ENCODE results near the gene COG8.

DNA sequence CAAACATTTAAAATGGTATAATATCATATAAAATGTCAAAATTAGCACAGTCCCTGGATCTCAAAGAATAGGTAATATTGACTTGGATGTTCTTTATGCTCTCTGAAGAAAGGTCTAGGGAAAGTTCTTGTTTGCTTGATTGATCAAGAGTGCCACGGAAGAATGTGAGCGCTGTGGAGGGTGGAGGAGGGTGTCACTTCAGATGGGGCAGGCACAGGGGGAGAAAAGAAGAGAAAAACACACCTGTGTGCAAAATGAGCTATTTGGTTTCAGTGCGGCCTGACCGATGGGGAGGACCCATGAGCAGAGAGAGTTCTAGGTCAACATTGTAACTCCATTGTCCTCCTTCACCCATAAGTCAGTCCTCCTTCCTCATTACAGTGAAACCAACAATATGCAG, 37.1 kb downstream of the COG8 start:
- TF ChIP-seq STAT3 (IDR thresholded peaks at IDR 0.05; ENCODE audit: low read depth, low read length): no peak
- no peak for TF ChIP-seq CBX5 (IDR thresholded peaks at IDR 0.05; ENCODE audit: low read depth)
- TF ChIP-seq, protein P1, sequence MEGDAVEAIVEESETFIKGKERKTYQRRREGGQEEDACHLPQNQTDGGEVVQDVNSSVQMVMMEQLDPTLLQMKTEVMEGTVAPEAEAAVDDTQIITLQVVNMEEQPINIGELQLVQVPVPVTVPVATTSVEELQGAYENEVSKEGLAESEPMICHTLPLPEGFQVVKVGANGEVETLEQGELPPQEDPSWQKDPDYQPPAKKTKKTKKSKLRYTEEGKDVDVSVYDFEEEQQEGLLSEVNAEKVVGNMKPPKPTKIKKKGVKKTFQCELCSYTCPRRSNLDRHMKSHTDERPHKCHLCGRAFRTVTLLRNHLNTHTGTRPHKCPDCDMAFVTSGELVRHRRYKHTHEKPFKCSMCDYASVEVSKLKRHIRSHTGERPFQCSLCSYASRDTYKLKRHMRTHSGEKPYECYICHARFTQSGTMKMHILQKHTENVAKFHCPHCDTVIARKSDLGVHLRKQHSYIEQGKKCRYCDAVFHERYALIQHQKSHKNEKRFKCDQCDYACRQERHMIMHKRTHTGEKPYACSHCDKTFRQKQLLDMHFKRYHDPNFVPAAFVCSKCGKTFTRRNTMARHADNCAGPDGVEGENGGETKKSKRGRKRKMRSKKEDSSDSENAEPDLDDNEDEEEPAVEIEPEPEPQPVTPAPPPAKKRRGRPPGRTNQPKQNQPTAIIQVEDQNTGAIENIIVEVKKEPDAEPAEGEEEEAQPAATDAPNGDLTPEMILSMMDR (IDR thresholded peaks at IDR 0.05 in 2 of 3, conservative IDR thresholded peaks at IDR 0.05 in 1 of 3; ENCODE audit: control insufficient read depth in 2 of 3, extremely low read depth in 1 of 3, insufficient read depth in 1 of 3, low read depth in 3 of 3, low read length in 3 of 3): no peak
